Measurements from ENCODE around the gene RMND1.

GRCh38 chr6:151494936-151495320 is 43.0 kb upstream of the RMND1 start:
- no peak for TF ChIP-seq LEF1 (IDR thresholded peaks at IDR 0.05; ENCODE audit: borderline replicate concordance)
- no peak for TF ChIP-seq NFRKB (IDR thresholded peaks at IDR 0.05)
- TF ChIP-seq SUZ12 (IDR thresholded peaks at IDR 0.05) = no peak
- TF ChIP-seq SP1 (IDR thresholded peaks at IDR 0.05) = no peak
- no peak for TF ChIP-seq ELF4 (IDR thresholded peaks at IDR 0.05)
- no peak for TF ChIP-seq BHLHE40 (IDR thresholded peaks at IDR 0.05; ENCODE audit: borderline replicate concordance)
- no peak for TF ChIP-seq ARNT (IDR thresholded peaks at IDR 0.05)
- no peak for TF ChIP-seq FOXA1 (IDR thresholded peaks at IDR 0.05)
- no peak for TF ChIP-seq FOXM1 (IDR thresholded peaks at IDR 0.05; ENCODE audit: borderline replicate concordance)
